K562 (cell line): ENCODE measurements around the gene HOXB1. TPM values are rescaled to one million over a fixed set of nuclear protein-coding genes. Genes with fewer than 3 reads are reported as not detected.

Experiments
- ETV5 ChIP-seq: sonication (generic); formaldehyde crosslinking; IDR thresholded peaks from 2 replicates; pipeline ENCODE4 v1.4.0; 2020; ENCODE audit warnings: low read depth, mild to moderate bottlenecking, missing genetic modification reagents
- RBM25 ChIP-seq: fragments of 200-400 bp; formaldehyde crosslinking; IDR thresholded peaks from 2 replicates; pipeline ENCODE4 v1.6.1; 2018; ENCODE audit warnings: low read length, low read depth, moderate library complexity; ENCODE audit not compliant: severe bottlenecking
- TSHZ1 ChIP-seq: fragments of 250-450 bp; sonication (Bioruptor Pico); IDR thresholded peaks from 2 replicates; pipeline ENCODE4 v1.4.0; 2020; ENCODE audit warnings: mild to moderate bottlenecking, moderate library complexity
- ZNF830 ChIP-seq: fragments of 250-450 bp; sonication (Bioruptor Pico); IDR thresholded peaks from 2 replicates; pipeline ENCODE4 v1.5.0; 2021; ENCODE audit warnings: mild to moderate bottlenecking
- polyA plus RNA-seq, 8 experiments: library from polyadenylated mRNA; depleted of rRNA in 4 of 8; stranded (reverse) in 5 of 8; unstranded in 3 of 8; fragments of >200 nt; fragmentation: Nextera tagmentation in 2 of 8; fragmentation: Illumina TruSeq in 1 of 8; extraction: Ambion mirVana in 2 of 8; extraction: Trizol in 1 of 8; gene quantifications; 2 replicates each; pipeline versions ENCODE4 v1.2.1 to v1.2.3, GENCODE V29; 2011 to 2014; ENCODE audit warnings: inconsistent platforms in 1 of 8, missing spikeins in 1 of 8
- total RNA-seq, 7 experiments: library from RNA; depleted of rRNA in 6 of 7; stranded (reverse); fragments of >200 nt in 6 of 7; fragmentation: Illumina TruSeq in 2 of 7; extraction: Trizol in 2 of 7; gene quantifications; 2 replicates each; pipeline versions ENCODE4 v1.2.1 to v1.2.3, GENCODE V29; 2011 to 2021; ENCODE audit warnings: low replicate concordance in 1 of 7
- TF ChIP-seq, protein P1 (sequence below): sonication (generic); formaldehyde crosslinking; IDR thresholded peaks from 2 replicates; pipeline ENCODE4 v1.9.0; 2022; ENCODE audit warnings: mild to moderate bottlenecking, missing genetic modification reagents

The HOXB1 gene
- total and polyA plus RNA-seq, 9 of the 15 experiments (the other 6 are each of a cell fraction or from before 2014, with no cell fraction given): 0.04 TPM; not detected in 8

DNA sequence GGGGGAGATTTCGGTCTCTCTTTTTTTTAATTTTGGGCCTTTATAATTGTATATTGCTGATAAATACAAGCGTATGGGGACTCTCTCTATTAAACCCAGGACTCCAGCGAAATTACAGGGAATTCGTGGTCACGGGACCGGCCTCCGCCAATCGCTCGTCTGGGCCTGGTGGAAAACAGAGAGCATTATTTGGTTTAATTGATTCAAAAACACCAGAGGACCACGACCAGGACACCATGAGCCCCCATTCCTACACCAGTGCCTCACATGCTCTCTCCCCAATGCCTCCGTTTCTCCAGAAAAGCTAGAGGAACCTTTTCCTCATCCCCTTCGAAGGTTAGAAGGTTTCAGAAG, 14.2 kb upstream of the HOXB1 start, which contains the start of gene HOXB2 (continued):
- no peak for TF ChIP-seq TSHZ1
- no peak for TF ChIP-seq ZNF830 (CRISPR knock-in tag)
- TF ChIP-seq ETV5 (CRISPR knock-in tag): no peak
- TF ChIP-seq, protein P1, sequence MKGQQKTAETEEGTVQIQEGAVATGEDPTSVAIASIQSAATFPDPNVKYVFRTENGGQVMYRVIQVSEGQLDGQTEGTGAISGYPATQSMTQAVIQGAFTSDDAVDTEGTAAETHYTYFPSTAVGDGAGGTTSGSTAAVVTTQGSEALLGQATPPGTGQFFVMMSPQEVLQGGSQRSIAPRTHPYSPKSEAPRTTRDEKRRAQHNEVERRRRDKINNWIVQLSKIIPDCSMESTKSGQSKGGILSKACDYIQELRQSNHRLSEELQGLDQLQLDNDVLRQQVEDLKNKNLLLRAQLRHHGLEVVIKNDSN (CRISPR knock-in tag): peak; percentile 82
- TF ChIP-seq RBM25: peak; percentile 77
- TF ChIP-seq, all 486 proteins: peak for 17
